A673 (cell line): ENCODE measurements around the gene CCDC57. TPM values are rescaled to one million over a fixed set of nuclear protein-coding genes. Genes with fewer than 3 reads are reported as not detected.

Experiments used
- BruUV-seq: library from RNA; stranded (reverse); fragments of 400-500 nt; replicated peaks from 2 replicates; lab custom pipeline; 2021; lab: Mats Ljungman, UMichigan
- CTCF ChIA-PET: fragments of 300-600 bp; sonication (Branson Sonifier 250); formaldehyde crosslinking; loops from one replicate; lab custom pipeline; 2022; ENCODE audit warnings: antibody characterized with exemption; lab: Charles Lee
- POLR2A ChIA-PET: fragments of 300-600 bp; sonication (Branson Sonifier 250); formaldehyde crosslinking; loops from one replicate; lab custom pipeline; 2022; ENCODE audit warnings: antibody characterized with exemption; ENCODE audit not compliant: low non-redundant PET; lab: Charles Lee
- DNase-seq: peaks from one replicate; pipeline ENCODE4 v3.0.0-alpha.2; 2015; ENCODE audit warnings: low spot score
- H3K27ac ChIP-seq: fragments of 200-600 bp; sonication (generic); 2 replicates; pipeline ENCODE4 v1.5.1; 2016; ENCODE audit warnings: mixed run types, low read depth, mild to moderate bottlenecking, mixed read lengths, antibody characterized with exemption, low read length; ENCODE audit not compliant: poor library complexity, severe bottlenecking
- H3K27me3 ChIP-seq: fragments of 200-600 bp; sonication (generic); replicated peaks from 2 replicates; pipeline ENCODE4 v1.6.1; 2017; ENCODE audit warnings: mixed run types, low read depth, mild to moderate bottlenecking, mixed read lengths, antibody characterized with exemption, low read length; ENCODE audit not compliant: insufficient read depth, poor library complexity
- H3K36me3 ChIP-seq: fragments of 200-600 bp; sonication (generic); 2 replicates; pipeline ENCODE4 v1.6.1; 2016; ENCODE audit warnings: mixed run types, mild to moderate bottlenecking, mixed read lengths, antibody characterized with exemption, low read length; ENCODE audit not compliant: insufficient read depth, poor library complexity, severe bottlenecking
- H3K4me1 ChIP-seq: fragments of 200-600 bp; sonication (generic); 2 replicates; pipeline ENCODE4 v1.6.1; 2017; ENCODE audit warnings: mixed run types, mild to moderate bottlenecking, mixed read lengths, antibody characterized with exemption, low read length; ENCODE audit not compliant: insufficient read depth, poor library complexity, severe bottlenecking
- H3K4me3 ChIP-seq: fragments of 200-600 bp; sonication (generic); 2 replicates; pipeline ENCODE4 v1.5.1; 2016; ENCODE audit warnings: low read depth, mixed run types, mild to moderate bottlenecking, mixed read lengths, low read length; ENCODE audit not compliant: poor library complexity, severe bottlenecking
- H3K9me3 ChIP-seq: fragments of 200-600 bp; sonication (generic); 2 replicates; pipeline ENCODE4 v1.6.1; 2016; ENCODE audit warnings: mixed run types, low read depth, mild to moderate bottlenecking, mixed read lengths, antibody characterized with exemption, low read length; ENCODE audit not compliant: poor library complexity, severe bottlenecking
- EZH2 ChIP-seq: fragments of 200-600 bp; sonication (generic); IDR thresholded peaks from 2 replicates; pipeline ENCODE4 v1.6.1; 2017; ENCODE audit warnings: borderline replicate concordance, low read depth, mild to moderate bottlenecking, mixed read lengths, antibody characterized with exemption, low read length; ENCODE audit not compliant: poor library complexity, severe bottlenecking
- intact Hi-C: fragments of 100-400 bp; cut with micrococcal nuclease; formaldehyde crosslinking; loops from one replicate; pipeline ENCODE4 v1.10.0; 2022; ENCODE audit not compliant: unreplicated experiment
- total RNA-seq: library from RNA; stranded (reverse); gene quantifications from 2 replicates; pipeline ENCODE4 v1.2.3, GENCODE V29; 2021
- TF ChIP-seq, protein P1 (sequence below): fragments of 300-800, 200-600 bp; sonication (generic); conservative IDR thresholded peaks from 2 replicates; pipeline ENCODE4 v1.5.1; 2017; ENCODE audit warnings: low read depth, mild to moderate bottlenecking, antibody characterized with exemption, low read length, moderate library complexity, mixed read lengths

The CCDC57 gene
- total RNA-seq, 1 experiment from 2014 or later, result 43.6 TPM

DNA sequence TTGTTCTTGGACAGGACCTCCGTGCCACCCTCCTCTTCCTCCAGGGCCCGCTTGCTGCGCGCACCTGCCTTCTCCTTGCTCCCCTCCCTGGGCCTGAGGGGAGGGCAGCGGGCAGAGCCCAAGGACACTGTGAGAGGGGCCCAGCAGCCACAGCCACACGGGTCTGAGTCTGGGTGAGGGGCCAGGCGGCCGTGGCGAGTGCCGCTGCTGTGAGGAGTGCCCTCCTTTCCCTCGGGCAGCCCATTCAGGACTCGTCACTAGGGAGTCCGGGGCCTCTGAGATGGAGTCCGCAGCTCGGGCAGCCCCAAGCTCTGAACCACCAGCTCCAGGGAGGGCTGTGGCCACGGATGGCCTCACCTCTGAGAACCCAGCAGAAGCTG, 152.7 kb downstream of the CCDC57 start:
- ChIA-PET POLR2A (no interaction called here), CTCF (interaction anchor here (1.6 kb wide), 1 partner anchor 22 kb away, joined by 4 read pairs; the partner anchor contains the start of gene DCXR)
- intact Hi-C loops, result no loop called here
- H3K9me3 ChIP-seq, result no peaks in the 10 kb centered on the region
- no peak overlapping the region for H3K27ac ChIP-seq
- no peak for DNase-seq
- TF ChIP-seq, protein P1, sequence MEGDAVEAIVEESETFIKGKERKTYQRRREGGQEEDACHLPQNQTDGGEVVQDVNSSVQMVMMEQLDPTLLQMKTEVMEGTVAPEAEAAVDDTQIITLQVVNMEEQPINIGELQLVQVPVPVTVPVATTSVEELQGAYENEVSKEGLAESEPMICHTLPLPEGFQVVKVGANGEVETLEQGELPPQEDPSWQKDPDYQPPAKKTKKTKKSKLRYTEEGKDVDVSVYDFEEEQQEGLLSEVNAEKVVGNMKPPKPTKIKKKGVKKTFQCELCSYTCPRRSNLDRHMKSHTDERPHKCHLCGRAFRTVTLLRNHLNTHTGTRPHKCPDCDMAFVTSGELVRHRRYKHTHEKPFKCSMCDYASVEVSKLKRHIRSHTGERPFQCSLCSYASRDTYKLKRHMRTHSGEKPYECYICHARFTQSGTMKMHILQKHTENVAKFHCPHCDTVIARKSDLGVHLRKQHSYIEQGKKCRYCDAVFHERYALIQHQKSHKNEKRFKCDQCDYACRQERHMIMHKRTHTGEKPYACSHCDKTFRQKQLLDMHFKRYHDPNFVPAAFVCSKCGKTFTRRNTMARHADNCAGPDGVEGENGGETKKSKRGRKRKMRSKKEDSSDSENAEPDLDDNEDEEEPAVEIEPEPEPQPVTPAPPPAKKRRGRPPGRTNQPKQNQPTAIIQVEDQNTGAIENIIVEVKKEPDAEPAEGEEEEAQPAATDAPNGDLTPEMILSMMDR, result no peak
- TF ChIP-seq EZH2, result no peak
- no peak overlapping the region for H3K4me3 ChIP-seq
- H3K27me3 ChIP-seq, result no peaks in the 10 kb centered on the region
- peaks cover 81% of the 10 kb centered on the region for H3K36me3 ChIP-seq
- no peaks in the 10 kb centered on the region for H3K4me1 ChIP-seq
- no TSS peak for BruUV-seq

DNA sequence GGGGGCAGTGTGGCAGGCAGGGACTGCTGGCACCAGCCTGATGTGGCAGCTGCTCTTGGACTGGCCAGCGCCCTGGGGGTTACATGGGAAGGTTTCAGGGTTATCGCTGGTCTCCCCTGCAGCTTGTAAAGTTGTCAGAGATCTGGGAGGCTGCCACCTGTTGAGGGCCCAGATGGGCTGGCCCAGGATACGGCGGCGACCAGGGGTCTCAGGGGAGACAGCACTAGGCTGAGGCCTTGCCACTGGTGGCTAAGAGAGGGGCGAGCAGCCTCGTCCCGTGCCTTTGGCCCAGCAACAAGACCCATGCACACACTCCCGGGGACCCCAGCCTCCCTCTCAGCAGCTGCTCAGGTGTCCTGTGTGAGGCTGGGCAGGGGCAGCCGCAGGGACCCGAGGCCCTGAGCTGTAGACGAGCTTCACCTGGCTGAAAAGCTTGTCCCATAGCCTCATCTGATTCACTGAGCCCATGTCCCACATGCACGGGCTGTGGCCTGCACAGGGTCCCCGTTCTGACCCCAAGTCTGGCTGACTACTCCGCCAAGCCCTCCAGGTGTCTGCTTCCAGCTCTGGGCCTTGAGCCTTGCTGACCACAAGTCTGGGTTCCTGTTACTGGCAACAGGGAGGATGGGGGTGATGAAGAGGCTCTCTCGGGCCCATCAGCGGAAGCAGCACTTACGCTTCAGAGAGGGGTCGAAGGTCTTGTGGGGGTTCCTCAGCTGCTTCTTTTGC, 153.2 kb downstream of the CCDC57 start:
- intact Hi-C loops, result no loop called here
- Histone ChIP-seq H3K27ac (no peak overlapping the region), H3K27me3 (no peaks in the 10 kb centered on the region), H3K9me3 (no peaks in the 10 kb centered on the region), H3K36me3 (peaks cover 87% of the 10 kb centered on the region), H3K4me1 (no peaks in the 10 kb centered on the region), H3K4me3 (no peak overlapping the region)
- BruUV-seq, result no TSS peak
- ChIA-PET CTCF (interaction anchor here (1.6 kb wide), 1 partner anchor 22 kb away, joined by 4 read pairs; the partner anchor contains the start of gene DCXR), POLR2A (no interaction called here)
- TF ChIP-seq, protein P1, result no peak
- TF ChIP-seq EZH2, result no peak
- DNase-seq, result no peak

DNA sequence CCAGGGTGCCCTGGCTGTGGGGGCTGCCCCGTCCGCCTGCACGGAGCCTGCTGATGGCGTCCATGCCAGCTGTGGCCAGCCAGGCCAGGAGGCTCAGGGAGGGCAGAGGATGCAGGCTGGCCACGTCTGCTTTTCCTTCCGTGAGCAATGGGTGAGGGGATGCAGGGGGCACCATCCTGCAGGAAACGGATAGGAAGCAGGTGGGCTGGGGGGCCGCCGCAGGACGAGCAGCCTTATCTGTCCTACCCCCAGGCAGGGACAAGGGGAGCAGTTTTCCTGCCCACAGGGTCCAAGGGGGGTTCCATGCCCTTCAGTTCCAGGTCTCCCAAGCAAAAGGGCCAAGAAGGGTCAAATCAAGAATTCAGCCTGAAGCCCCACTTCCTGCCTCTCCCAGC, 153.8 kb downstream of the CCDC57 start:
- Histone ChIP-seq H3K9me3 (no peaks in the 10 kb centered on the region), H3K4me1 (no peaks in the 10 kb centered on the region), H3K36me3 (peaks cover 83% of the 10 kb centered on the region), H3K4me3 (no peak overlapping the region), H3K27me3 (no peaks in the 10 kb centered on the region), H3K27ac (no peak overlapping the region)
- no peak for DNase-seq
- intact Hi-C loops, result no loop called here
- no peak for TF ChIP-seq EZH2
- POLR2A ChIA-PET, result no interaction called here
- no TSS peak for BruUV-seq
- CTCF ChIA-PET, result no interaction called here
